Smooth muscle cell (in vitro differentiated cells): Measurements from ENCODE around the gene SYNGR3. TPM values are rescaled to one million over a fixed set of nuclear protein-coding genes. Genes with fewer than 3 reads are reported as not detected.

ENCODE experiments used
- DNase-seq: peaks from one replicate; lab custom pipeline; 2025; ENCODE audit not compliant: unreplicated experiment; lab: John Stamatoyannopoulos, UW
- H2AFZ ChIP-seq: fragments of 200-600 bp; sonication (generic); 2 replicates; pipeline ENCODE4 v1.6.0; 2016; ENCODE audit warnings: antibody characterized with exemption, low read depth, mild to moderate bottlenecking
- H3F3A ChIP-seq: fragments of 200-600 bp; sonication (generic); 2 replicates; pipeline ENCODE4 v1.6.0; 2017; ENCODE audit warnings: antibody characterized with exemption, low read depth
- H3K27ac ChIP-seq: fragments of 200-600 bp; sonication (generic); 2 replicates; pipeline ENCODE4 v1.5.1; 2016; ENCODE audit warnings: low read depth, mild to moderate bottlenecking
- H3K27me3 ChIP-seq: fragments of 200-600 bp; sonication (generic); 2 replicates; pipeline ENCODE4 v1.6.1; 2016; ENCODE audit warnings: low read depth, mild to moderate bottlenecking
- H3K36me3 ChIP-seq: fragments of 200-600 bp; sonication (generic); 2 replicates; pipeline ENCODE4 v1.5.1; 2016; ENCODE audit warnings: low read depth
- H3K4me1 ChIP-seq: fragments of 200-600 bp; sonication (generic); 2 replicates; pipeline ENCODE4 v1.5.1; 2016; ENCODE audit warnings: low read depth
- H3K4me2 ChIP-seq: fragments of 200-600 bp; sonication (generic); 2 replicates; pipeline ENCODE4 v1.6.0; 2016; ENCODE audit warnings: mild to moderate bottlenecking
- H3K4me3 ChIP-seq: fragments of 200-600 bp; sonication (generic); 2 replicates; pipeline ENCODE4 v1.5.1; 2016; ENCODE audit warnings: mild to moderate bottlenecking
- H3K79me2 ChIP-seq: fragments of 200-600 bp; sonication (generic); 2 replicates; pipeline ENCODE4 v1.6.0; 2016; ENCODE audit warnings: low read depth, mild to moderate bottlenecking
- H3K9ac ChIP-seq: fragments of 200-600 bp; sonication (generic); 2 replicates; pipeline ENCODE4 v1.6.0; 2016; ENCODE audit warnings: low read depth
- H3K9me3 ChIP-seq: fragments of 200-600 bp; sonication (generic); replicated peaks from 2 replicates; pipeline ENCODE4 v1.5.1; 2016; ENCODE audit warnings: low read depth
- H4K20me1 ChIP-seq: fragments of 200-600 bp; sonication (generic); 2 replicates; pipeline ENCODE4 v1.6.0; 2016; ENCODE audit warnings: low read depth
- CTCF ChIP-seq: fragments of 200-600 bp; sonication (generic); IDR thresholded peaks from 2 replicates; pipeline ENCODE4 v1.5.1; 2017; ENCODE audit warnings: borderline replicate concordance, mild to moderate bottlenecking, antibody characterized with exemption; ENCODE audit not compliant: insufficient read depth, poor library complexity, severe bottlenecking
- WGBS: methylation state at CpG from one replicate; pipeline ENCODE4 v1.1.7; 2016; ENCODE audit warnings: low lambda C conversion rate; 5-methylcytosine and 5-hydroxymethylcytosine counted together
- polyA plus RNA-seq: library from polyadenylated mRNA; unstranded; fragments of >200 nt; fragmentation: Nextera tagmentation; extraction: Ambion mirVana; gene quantifications from 2 replicates; pipeline ENCODE4 v1.2.1, GENCODE V29; 2016
- total RNA-seq: library from RNA; depleted of rRNA; stranded (reverse); fragments of >200 nt; gene quantifications from 2 replicates; pipeline ENCODE4 v1.2.3, GENCODE V29; 2014

SYNGR3 gene
- total and polyA plus RNA-seq, 2 experiments from 2014 or later: 3.0 to 8.7 TPM

- H3K9ac ChIP-seq: no peak overlapping the region
- no peak overlapping the region for H3K4me3 ChIP-seq
- H3K27me3 ChIP-seq: no peaks in the 10 kb centered on the region
- no peak overlapping the region for H3K4me2 ChIP-seq
- no peaks in the 10 kb centered on the region for H3K9me3 ChIP-seq
- H2AFZ ChIP-seq: no peak overlapping the region
- H3K27ac ChIP-seq: no peak overlapping the region
- peaks cover 7% of the 10 kb centered on the region for H3K4me1 ChIP-seq
- TF ChIP-seq CTCF: no peak
- H3K36me3 ChIP-seq: no peaks in the 10 kb centered on the region
- no peaks in the 10 kb centered on the region for H3F3A ChIP-seq
- WGBS: 96% methylated on average over 42 of the region's 47 CpGs
- H3K79me2 ChIP-seq: peaks cover 48% of the 10 kb centered on the region
- peaks cover 73% of the 10 kb centered on the region for H4K20me1 ChIP-seq
- no peak for DNase-seq
These were observed 12.8 kb downstream of the SYNGR3 start for GRCh38 chr16:2002406-2003230.

- Histone ChIP-seq H4K20me1 (peaks cover 80% of the 10 kb centered on the region), H2AFZ (no peak overlapping the region), H3F3A (no peaks in the 10 kb centered on the region), H3K4me1 (peaks cover 15% of the 10 kb centered on the region), H3K27me3 (no peaks in the 10 kb centered on the region), H3K27ac (no peak overlapping the region), H3K4me3 (no peak overlapping the region), H3K79me2 (peaks cover 55% of the 10 kb centered on the region), H3K36me3 (no peaks in the 10 kb centered on the region), H3K4me2 (no peak overlapping the region), H3K9me3 (no peaks in the 10 kb centered on the region), H3K9ac (no peak overlapping the region)
- no peak for TF ChIP-seq CTCF
- DNase-seq: no peak
- WGBS: 84% methylated on average over 8 of the region's 8 CpGs
These were observed 13.6 kb downstream of the SYNGR3 start for GRCh38 chr16:2003231-2003826.

GRCh38 chr16:2003827-2004641 is 14.3 kb downstream of the SYNGR3 start:
- no peaks in the 10 kb centered on the region for H3F3A ChIP-seq
- DNase-seq: peak; percentile 67
- no peaks in the 10 kb centered on the region for H3K9me3 ChIP-seq
- H2AFZ ChIP-seq: no peak overlapping the region
- TF ChIP-seq CTCF: peak; percentile 92
- 35% methylated on average over 36 of the region's 36 CpGs for WGBS
- H3K27ac ChIP-seq: no peak overlapping the region
- H3K4me2 ChIP-seq: peak overlapping the region; percentile 77
- H3K27me3 ChIP-seq: no peaks in the 10 kb centered on the region
- H3K36me3 ChIP-seq: no peaks in the 10 kb centered on the region
- H3K9ac ChIP-seq: no peak overlapping the region
- H3K79me2 ChIP-seq: peaks cover 62% of the 10 kb centered on the region
- peaks cover 87% of the 10 kb centered on the region for H4K20me1 ChIP-seq
- peaks cover 19% of the 10 kb centered on the region for H3K4me1 ChIP-seq
- no peak overlapping the region for H3K4me3 ChIP-seq
